ENCODE data around the gene TAGLN3. TPM values are rescaled to one million over a fixed set of nuclear protein-coding genes. Genes with fewer than 3 reads are reported as not detected.
A peak's percentile ranks its signal among the peaks of the same experiment; 100 is the strongest.

TAGLN3 gene
- not detected for total RNA-seq

- DNase-seq, result no peak
These were observed at the start of gene TAGLN3 for GRCh38 chr3:111998636-111999483. Gene TAGLN3 (plus strand): TSS chr3:111998922. CDS start chr3:111999423, 501 bp downstream.

GRCh38 chr3:111949712-111950111 lies 49.0 kb upstream of the TAGLN3 start:
- DNase-seq, result no peak

- no peak for DNase-seq
These were observed 47.7 kb upstream of the TAGLN3 start for GRCh38 chr3:111951032-111951431.

- DNase-seq, result no peak
These were observed 46.6 kb upstream of the TAGLN3 start for GRCh38 chr3:111952086-111952485.

GRCh38 chr3:111952866-111953450 lies 45.8 kb upstream of the TAGLN3 start:
- no peak for DNase-seq

- no peak for DNase-seq
These were observed 44.3 kb upstream of the TAGLN3 start for GRCh38 chr3:111954228-111954990.

GRCh38 chr3:111955876-111956275 lies 42.8 kb upstream of the TAGLN3 start:
- DNase-seq, result no peak

- no peak for DNase-seq
These were observed 42.3 kb upstream of the TAGLN3 start for GRCh38 chr3:111956449-111956848.

GRCh38 chr3:111956995-111957734 lies 41.6 kb upstream of the TAGLN3 start:
- no peak for DNase-seq

- DNase-seq, result no peak
These were observed 37.1 kb upstream of the TAGLN3 start for GRCh38 chr3:111961461-111962164.

GRCh38 chr3:111963424-111963823 lies 35.3 kb upstream of the TAGLN3 start:
- DNase-seq, result no peak

- no peak for DNase-seq
These were observed 33.2 kb upstream of the TAGLN3 start for GRCh38 chr3:111965484-111965883.

- DNase-seq, result no peak
These were observed 31.7 kb upstream of the TAGLN3 start for GRCh38 chr3:111967068-111967467.

- DNase-seq, result peak; percentile 74
These were observed 31.0 kb upstream of the TAGLN3 start for GRCh38 chr3:111967651-111968274.

- DNase-seq, result no peak
These were observed 30.2 kb upstream of the TAGLN3 start for GRCh38 chr3:111968319-111969054.

GRCh38 chr3:111970376-111970775 lies 28.3 kb upstream of the TAGLN3 start:
- DNase-seq, result no peak

- no peak for DNase-seq
These were observed 27.1 kb upstream of the TAGLN3 start for GRCh38 chr3:111971533-111972130.

GRCh38 chr3:111972891-111973290 lies 25.8 kb upstream of the TAGLN3 start:
- no peak for DNase-seq

- DNase-seq, result no peak
These were observed 23.6 kb upstream of the TAGLN3 start for GRCh38 chr3:111975131-111975530.

GRCh38 chr3:111976254-111976653 lies 22.5 kb upstream of the TAGLN3 start:
- DNase-seq, result no peak
